Calu3 (cell line): ENCODE measurements around the gene MYCBP. TPM values are rescaled to one million over a fixed set of nuclear protein-coding genes. Genes with fewer than 3 reads are reported as not detected.

Experiments used
- BruUV-seq: library from RNA; stranded (reverse); fragments of 400-500 nt; replicated peaks from 2 replicates; lab custom pipeline; 2021; lab: Mats Ljungman, UMichigan
- CTCF ChIA-PET: fragments of 300-600 bp; sonication (Branson Sonifier 250); formaldehyde crosslinking; loops from one replicate; lab custom pipeline; 2022; ENCODE audit warnings: antibody characterized with exemption; lab: Charles Lee
- DNase-seq: peaks from one replicate; pipeline ENCODE4 v3.0.0; 2022
- H3K27ac Mint-ChIP-seq: one replicate; pipeline ENCODE4 v1.8.0; 2022; ENCODE audit warnings: mixed read lengths; ENCODE audit not compliant: unreplicated experiment
- H3K27me3 Mint-ChIP-seq: one replicate; pipeline ENCODE4 v1.8.0; 2022; ENCODE audit warnings: mixed read lengths; ENCODE audit not compliant: unreplicated experiment
- H3K36me3 Mint-ChIP-seq: one replicate; pipeline ENCODE4 v1.8.0; 2022; ENCODE audit warnings: mild to moderate bottlenecking, moderate library complexity, mixed read lengths; ENCODE audit not compliant: insufficient read depth, unreplicated experiment
- H3K4me1 Mint-ChIP-seq: one replicate; pipeline ENCODE4 v1.8.0; 2022; ENCODE audit warnings: mild to moderate bottlenecking, low read depth, mixed read lengths; ENCODE audit not compliant: unreplicated experiment
- H3K4me3 Mint-ChIP-seq: one replicate; pipeline ENCODE4 v1.8.0; 2022; ENCODE audit warnings: mild to moderate bottlenecking, low read depth, moderate library complexity, mixed read lengths; ENCODE audit not compliant: unreplicated experiment
- H3K9me3 Mint-ChIP-seq: one replicate; pipeline ENCODE4 v1.8.0; 2022; ENCODE audit warnings: low read depth, mixed read lengths; ENCODE audit not compliant: unreplicated experiment
- CTCF ChIP-seq: fragments of 200-600 bp; IDR thresholded peaks from one replicate; pipeline ENCODE4 v1.8.0; 2022; ENCODE audit warnings: antibody characterized with exemption; ENCODE audit not compliant: unreplicated experiment
- intact Hi-C: fragments of 100-400 bp; cut with micrococcal nuclease; formaldehyde crosslinking; loops from one replicate; pipeline ENCODE4 v1.10.0; 2022; ENCODE audit not compliant: unreplicated experiment
- total RNA-seq: library from RNA; stranded (reverse); gene quantifications from 2 replicates; pipeline ENCODE4 v1.2.3, GENCODE V29; 2022

MYCBP gene
- total RNA-seq, 1 experiment from 2014 or later = 25.9 TPM

DNA sequence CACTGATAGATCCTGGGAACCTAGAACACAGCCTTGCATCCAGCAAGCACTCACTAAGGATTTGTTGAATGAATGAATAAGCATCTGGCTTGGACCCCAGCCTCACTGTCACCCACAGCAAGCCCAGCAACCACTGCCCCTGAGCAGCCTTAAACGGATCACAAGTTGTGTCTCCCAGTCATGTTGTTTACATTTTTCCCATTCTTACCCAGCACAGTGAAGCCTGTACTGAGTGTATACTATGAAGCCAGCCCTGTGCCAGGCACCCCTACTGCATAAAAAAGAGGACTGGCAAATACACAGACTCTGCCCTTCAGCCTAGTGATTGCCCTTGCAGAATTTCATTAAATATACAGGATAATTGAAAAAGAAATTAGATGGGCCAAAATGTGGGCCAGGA is 43.8 kb downstream of the MYCBP start:
- no peak overlapping the region for H3K27ac Mint-ChIP-seq
- intact Hi-C loops = no loop called here
- H3K36me3 Mint-ChIP-seq = no peaks in the 10 kb centered on the region
- H3K9me3 Mint-ChIP-seq = no peaks in the 10 kb centered on the region
- no peak for TF ChIP-seq CTCF
- H3K4me1 Mint-ChIP-seq = no peaks in the 10 kb centered on the region
- no TSS peak for BruUV-seq
- DNase-seq = no peak
- no peak overlapping the region for H3K4me3 Mint-ChIP-seq
- CTCF ChIA-PET = no interaction called here
- H3K27me3 Mint-ChIP-seq = peaks cover 91% of the 10 kb centered on the region

DNA sequence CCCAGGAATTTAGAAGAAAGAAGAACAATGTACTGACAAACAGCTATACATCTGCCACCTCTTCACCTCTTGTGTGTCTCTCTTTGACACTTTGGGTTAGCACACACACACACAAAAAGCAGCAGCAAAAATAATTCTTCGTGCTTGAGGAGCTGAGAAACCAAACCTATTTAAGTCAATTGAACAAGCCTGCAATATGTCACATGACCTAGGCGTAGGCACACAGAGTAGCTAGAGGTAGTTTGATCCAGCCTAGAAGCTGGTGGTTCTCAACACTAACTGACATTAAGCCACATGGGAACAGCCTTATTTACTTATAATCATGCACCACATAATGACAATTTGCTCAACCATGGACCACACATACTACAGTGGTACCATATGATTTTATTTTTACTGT is 45.8 kb downstream of the MYCBP start:
- no peaks in the 10 kb centered on the region for H3K4me1 Mint-ChIP-seq
- no peaks in the 10 kb centered on the region for H3K9me3 Mint-ChIP-seq
- intact Hi-C loops = no loop called here
- no peak for TF ChIP-seq CTCF
- H3K27ac Mint-ChIP-seq = no peak overlapping the region
- H3K27me3 Mint-ChIP-seq = peaks cover 91% of the 10 kb centered on the region
- no peak for DNase-seq
- CTCF ChIA-PET = no interaction called here
- BruUV-seq = no TSS peak
- H3K36me3 Mint-ChIP-seq = no peaks in the 10 kb centered on the region
- H3K4me3 Mint-ChIP-seq = no peak overlapping the region

- H3K4me1 Mint-ChIP-seq = no peaks in the 10 kb centered on the region
- DNase-seq = no peak
- TF ChIP-seq CTCF = no peak
- peaks cover 91% of the 10 kb centered on the region for H3K27me3 Mint-ChIP-seq
- H3K4me3 Mint-ChIP-seq = no peak overlapping the region
- H3K36me3 Mint-ChIP-seq = no peaks in the 10 kb centered on the region
- intact Hi-C loops = no loop called here
- no TSS peak for BruUV-seq
- no peaks in the 10 kb centered on the region for H3K9me3 Mint-ChIP-seq
- CTCF ChIA-PET = no interaction called here
- H3K27ac Mint-ChIP-seq = no peak overlapping the region
Measured at GRCh38 chr1:38826886-38827285, 46.3 kb downstream of the MYCBP start.

- H3K36me3 Mint-ChIP-seq = no peaks in the 10 kb centered on the region
- DNase-seq = no peak
- no peak overlapping the region for H3K27ac Mint-ChIP-seq
- no TSS peak for BruUV-seq
- intact Hi-C loops = no loop called here
- no peaks in the 10 kb centered on the region for H3K9me3 Mint-ChIP-seq
- no peak for TF ChIP-seq CTCF
- CTCF ChIA-PET = no interaction called here
- no peaks in the 10 kb centered on the region for H3K4me1 Mint-ChIP-seq
- H3K4me3 Mint-ChIP-seq = no peak overlapping the region
- H3K27me3 Mint-ChIP-seq = peaks cover 91% of the 10 kb centered on the region
Measured at GRCh38 chr1:38826262-38826661, 46.9 kb downstream of the MYCBP start.
